Neural crest cell (in vitro differentiated cells): ENCODE results near the gene NT5C1A. TPM values are rescaled to one million over a fixed set of nuclear protein-coding genes. Genes with fewer than 3 reads are reported as not detected.

Source experiments
- DNase-seq: peaks from one replicate; pipeline ENCODE4 v3.0.0; 2021; ENCODE audit warnings: low read depth, mixed read lengths, low spot score
- H3K27ac Mint-ChIP-seq: one replicate; pipeline ENCODE4 v1.8.0; 2021; ENCODE audit warnings: mild to moderate bottlenecking, mixed read lengths; ENCODE audit not compliant: unreplicated experiment
- H3K27me3 Mint-ChIP-seq: 2 replicates; pipeline ENCODE4 v1.8.0; 2021; ENCODE audit warnings: low read depth, mild to moderate bottlenecking, mixed read lengths
- H3K36me3 Mint-ChIP-seq: 2 replicates; pipeline ENCODE4 v1.8.0; 2021; ENCODE audit warnings: low read depth, mild to moderate bottlenecking, mixed read lengths
- H3K4me1 Mint-ChIP-seq: 2 replicates; pipeline ENCODE4 v1.8.0; 2021; ENCODE audit warnings: mixed read lengths
- H3K4me3 Mint-ChIP-seq: one replicate; pipeline ENCODE4 v1.8.0; 2021; ENCODE audit warnings: mild to moderate bottlenecking, mixed read lengths
- H3K9me3 Mint-ChIP-seq: 2 replicates; pipeline ENCODE4 v1.8.0; 2021; ENCODE audit warnings: mixed read lengths
- CTCF ChIP-seq: fragments of 200-600 bp; sonication (generic); conservative IDR thresholded peaks from 2 replicates; pipeline ENCODE4 v1.5.0; 2021; ENCODE audit warnings: antibody characterized with exemption, mild to moderate bottlenecking
- total RNA-seq: library from RNA; stranded (reverse); gene quantifications from 2 replicates; pipeline ENCODE4 v1.2.1, GENCODE V29; 2021

Gene NT5C1A
- total RNA-seq, 1 donor from 2014 or later = not detected

- TF ChIP-seq CTCF = no peak
- H3K4me1 Mint-ChIP-seq = peaks cover 15% of the 10 kb centered on the region
- H3K4me3 Mint-ChIP-seq = peak overlapping the region; percentile 60
- H3K27me3 Mint-ChIP-seq = peaks cover 96% of the 10 kb centered on the region
- H3K27ac Mint-ChIP-seq = no peak overlapping the region
- no peaks in the 10 kb centered on the region for H3K9me3 Mint-ChIP-seq
- no peak for DNase-seq
- H3K36me3 Mint-ChIP-seq = no peaks in the 10 kb centered on the region
These were observed 20.5 kb upstream of the NT5C1A start for GRCh38 chr1:39692152-39693074.

DNA sequence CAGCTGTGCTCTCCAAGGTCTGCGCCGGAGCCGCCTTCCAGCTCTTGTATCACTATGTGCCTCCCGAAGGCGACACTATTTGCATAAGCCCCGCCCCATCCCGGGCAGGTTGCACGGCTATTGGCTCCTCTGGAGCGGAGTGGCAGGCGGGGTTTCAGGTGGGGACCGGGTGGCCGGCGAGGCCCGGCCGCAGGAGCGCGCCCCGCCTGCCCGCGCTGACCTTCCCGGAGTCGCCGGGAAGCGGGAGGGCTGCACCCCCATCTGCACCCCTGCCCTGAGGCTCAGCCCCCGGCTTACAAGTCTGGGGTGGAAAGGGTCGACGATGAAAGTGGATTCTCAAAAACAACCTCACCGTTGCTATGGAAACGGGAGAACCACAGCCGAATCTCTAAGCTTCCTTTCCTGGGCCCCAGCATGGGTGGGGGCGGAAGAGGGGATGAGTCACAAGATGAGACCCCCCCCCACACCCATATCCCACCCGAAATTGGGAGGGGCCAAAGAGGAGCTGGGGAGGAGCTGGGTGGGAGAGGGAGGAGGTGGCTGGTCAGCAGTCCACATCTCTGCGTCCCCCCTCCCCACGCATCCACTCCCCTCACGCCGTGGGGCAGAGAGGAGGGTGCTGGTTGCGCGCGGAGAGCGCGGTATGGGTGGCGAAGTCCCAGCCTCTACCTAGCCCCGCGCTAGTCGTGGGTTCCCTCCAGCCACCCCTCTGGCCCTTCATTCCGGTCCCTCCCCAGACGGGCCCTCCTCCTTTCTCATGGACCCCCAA lies 19.7 kb upstream of the NT5C1A start, which contains the start of gene HPCAL4:
Gene HPCAL4, minus strand, starts transcription at position 51 of the 769 bp plus-strand sequence. CDS start 6,830 bp downstream, outside the sequence.
- peak; percentile 88 for DNase-seq
- H3K27ac Mint-ChIP-seq = no peak within 1 kb of the TSS
- H3K27me3 Mint-ChIP-seq = peaks cover 96% of the 10 kb centered on the region
- no peaks in the 10 kb centered on the region for H3K36me3 Mint-ChIP-seq
- H3K4me1 Mint-ChIP-seq = peaks cover 15% of the 10 kb centered on the region
- no peaks in the 10 kb centered on the region for H3K9me3 Mint-ChIP-seq
- no peak for TF ChIP-seq CTCF
- H3K4me3 Mint-ChIP-seq = peak within 1 kb of the TSS; percentile 69

DNA sequence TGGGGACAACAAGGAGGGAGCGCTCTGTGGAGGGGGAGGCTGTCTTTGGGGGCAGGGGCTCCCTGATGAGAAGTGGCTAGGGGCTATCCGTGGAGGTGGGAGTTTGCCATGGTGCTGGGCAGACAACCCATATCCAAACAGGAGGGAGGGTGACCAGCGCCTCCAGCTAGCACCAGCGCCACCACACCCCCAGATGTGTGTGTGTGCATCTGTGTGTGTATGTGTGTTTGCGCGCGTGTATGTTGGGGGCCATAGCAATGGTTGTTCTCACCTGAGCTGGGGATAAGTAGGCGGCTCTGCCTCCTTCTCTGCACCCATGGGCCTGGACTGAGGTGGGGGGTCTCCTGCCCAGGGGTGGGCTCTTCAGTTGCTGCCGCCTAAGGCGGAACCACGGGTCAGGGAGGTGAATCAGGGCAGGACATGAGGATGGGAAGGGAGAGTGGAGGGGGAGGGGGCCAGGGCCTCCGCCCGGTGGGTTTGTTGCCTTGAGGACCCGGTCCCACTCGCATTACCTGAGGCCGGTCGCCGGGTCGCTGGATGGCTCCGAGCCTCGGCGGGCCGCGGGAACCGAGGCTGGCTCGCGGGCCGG lies 19.0 kb upstream of the NT5C1A start:
- H3K36me3 Mint-ChIP-seq = no peaks in the 10 kb centered on the region

DNA sequence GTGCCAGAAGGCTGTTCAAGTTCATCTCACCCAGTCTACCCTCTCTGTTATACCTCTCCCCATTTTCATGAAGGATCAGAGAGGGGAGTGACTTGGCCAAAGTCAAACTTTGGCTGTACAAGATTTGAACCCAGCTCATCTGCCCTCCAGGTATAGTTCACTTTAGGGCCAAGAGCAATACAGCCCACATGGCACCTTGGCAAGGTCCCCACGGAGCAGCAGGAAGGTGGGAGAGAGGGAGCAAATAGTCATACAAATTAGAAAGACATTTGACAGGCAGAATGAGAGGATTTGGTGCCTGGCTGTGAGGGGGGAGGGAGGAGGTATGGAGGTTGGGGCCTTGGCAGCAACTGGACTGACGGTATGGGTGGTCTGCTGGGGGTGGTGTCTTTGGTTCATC lies 18.3 kb upstream of the NT5C1A start:
- TF ChIP-seq CTCF = no peak
- Mint-ChIP-seq H3K4me1 (peaks cover 15% of the 10 kb centered on the region), H3K9me3 (no peaks in the 10 kb centered on the region), H3K27me3 (peaks cover 91% of the 10 kb centered on the region), H3K4me3 (peak overlapping the region; percentile 40), H3K36me3 (no peaks in the 10 kb centered on the region), H3K27ac (no peak overlapping the region)
- DNase-seq = no peak

More for the DNA sequence above, 19.0 kb upstream of the NT5C1A start:
- no peak overlapping the region for H3K27ac Mint-ChIP-seq
- H3K4me3 Mint-ChIP-seq = peak overlapping the region; percentile 69
- no peaks in the 10 kb centered on the region for H3K9me3 Mint-ChIP-seq
- H3K27me3 Mint-ChIP-seq = peaks cover 97% of the 10 kb centered on the region
- peaks cover 15% of the 10 kb centered on the region for H3K4me1 Mint-ChIP-seq
- no peak for DNase-seq
- no peak for TF ChIP-seq CTCF

- Mint-ChIP-seq H3K27me3 (peaks cover 91% of the 10 kb centered on the region), H3K4me3 (no peak overlapping the region), H3K4me1 (peaks cover 15% of the 10 kb centered on the region), H3K36me3 (no peaks in the 10 kb centered on the region), H3K27ac (no peak overlapping the region), H3K9me3 (no peaks in the 10 kb centered on the region)
- TF ChIP-seq CTCF = no peak
- DNase-seq = no peak
These were observed 17.7 kb upstream of the NT5C1A start for GRCh38 chr1:39689635-39690034.
